KBM-7 (cell line): ENCODE results near the gene BANP.
"Not testable (repeated sequence)": the region's sequence is repeated elsewhere in the genome, so short reads cannot be mapped to it uniquely, and the experiment has no call there.

Source experiments
- DNase-seq: peaks from one replicate; pipeline ENCODE4 v3.0.0-alpha.2; 2015
- in situ Hi-C: fragments of 300-500 bp; cut with MboI; formaldehyde crosslinking; loops from 2 replicates; pipeline ENCODE4 v1.14.3; 2020; ENCODE audit warnings: low sequenced_read_pairs, low pct_unique_long_range_greater_than_20kb, mixed read lengths

The BANP gene

GRCh38 chr16:88088611-88089010, 137.4 kb downstream of the BANP start:
- DNase-seq, in situ Hi-C loops: not testable (repeated sequence)

GRCh38 chr16:88089071-88089470, 137.8 kb downstream of the BANP start:
- DNase-seq, in situ Hi-C loops: not testable (repeated sequence)

GRCh38 chr16:88089632-88090376, 138.6 kb downstream of the BANP start:
- DNase-seq, in situ Hi-C loops: not testable (repeated sequence)

- in situ Hi-C loops, DNase-seq: not testable (repeated sequence)
Measured at GRCh38 chr16:88090377-88091175, 139.3 kb downstream of the BANP start.

- DNase-seq, in situ Hi-C loops: not testable (repeated sequence)
Measured at GRCh38 chr16:88091221-88091971, 140.2 kb downstream of the BANP start.

DNA sequence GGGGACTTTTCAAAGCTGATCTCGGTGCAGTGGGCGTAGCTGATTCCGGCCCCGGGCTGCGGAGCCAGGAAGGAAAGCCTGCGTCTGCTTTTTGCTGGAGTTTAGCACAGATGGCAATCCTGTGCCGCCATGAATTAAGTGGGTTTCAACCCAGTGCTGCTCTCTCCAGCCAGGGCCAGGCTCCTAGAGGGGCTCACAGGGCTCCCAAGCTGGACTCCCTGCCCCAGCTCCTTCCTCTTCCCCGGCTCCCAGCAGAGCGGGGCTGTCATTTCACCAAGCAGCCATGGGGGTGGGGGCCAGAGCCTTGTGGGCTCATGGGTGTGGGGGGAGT, 140.7 kb downstream of the BANP start:
- in situ Hi-C loops, DNase-seq: not testable (repeated sequence)

DNA sequence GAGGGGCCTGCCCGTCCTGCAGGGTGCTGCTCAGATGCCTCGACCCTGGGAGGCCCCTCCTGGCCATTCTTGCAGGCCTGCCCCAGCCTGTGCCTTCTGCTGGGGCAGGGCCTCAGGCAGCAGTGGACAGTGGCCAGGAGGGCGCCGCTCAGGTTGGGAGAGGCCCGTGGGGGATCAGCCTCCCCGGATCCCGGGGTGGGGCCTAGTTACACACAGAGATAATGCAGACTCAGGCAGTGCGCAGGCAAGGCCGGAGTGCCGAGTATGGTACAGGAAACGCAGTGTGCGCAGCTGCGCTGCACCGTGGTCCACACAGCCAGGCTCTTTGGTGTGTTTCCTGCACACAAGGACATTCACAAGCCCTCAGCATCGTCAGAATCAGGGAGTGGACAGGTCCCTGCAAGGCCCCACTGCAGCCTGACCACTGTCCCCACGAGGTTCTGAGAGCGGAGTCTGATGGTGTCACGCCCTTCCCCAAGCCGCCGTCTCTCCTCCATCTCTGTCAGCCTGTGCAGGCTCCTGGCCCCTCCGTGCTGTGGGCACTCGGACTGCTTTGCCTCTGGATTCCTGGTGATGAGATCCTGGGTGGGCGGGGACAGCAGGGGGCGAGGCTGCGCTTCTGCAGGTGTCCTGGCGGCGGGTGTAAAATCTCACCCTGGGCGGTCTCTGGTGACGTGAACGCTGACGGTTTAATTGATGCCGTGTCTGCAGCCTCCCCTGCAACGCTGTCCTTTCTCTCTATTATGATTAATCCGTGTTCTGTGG, 141.7 kb downstream of the BANP start:
- in situ Hi-C loops, result not testable (repeated sequence)

DNA sequence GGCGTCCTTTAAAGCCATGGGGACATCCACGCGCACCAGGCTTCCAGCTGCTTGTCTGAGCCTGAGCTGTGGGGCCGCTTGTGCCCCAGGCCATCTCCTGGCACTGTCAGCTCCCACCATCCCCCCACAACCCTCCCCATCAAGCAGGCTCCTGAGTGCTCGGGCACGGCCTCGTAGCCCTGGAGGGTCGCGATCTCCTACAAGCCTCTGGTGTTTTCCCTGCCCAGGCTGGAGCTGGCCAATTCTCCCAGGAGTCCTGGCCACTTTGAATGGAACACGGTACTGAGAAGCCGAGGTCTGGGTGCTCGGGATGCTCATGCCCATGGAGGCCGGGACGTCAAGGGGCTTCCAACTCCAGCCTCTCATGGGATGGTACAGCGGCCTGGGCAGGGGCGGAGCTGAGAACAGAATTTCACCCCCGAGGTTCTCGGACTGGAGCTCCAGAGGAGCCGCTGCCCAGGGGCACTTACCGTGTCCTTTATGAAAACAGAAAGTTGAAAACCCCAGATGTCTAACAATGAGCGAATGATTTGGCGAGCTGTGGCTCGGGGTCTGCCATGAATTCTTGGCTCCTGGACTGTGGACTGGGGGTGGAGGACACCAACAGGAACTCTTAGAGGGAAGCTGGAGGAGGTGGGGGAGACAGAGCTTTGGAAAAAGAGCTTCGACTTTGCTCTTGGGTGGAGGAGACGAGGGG, 142.5 kb downstream of the BANP start:
- DNase-seq, in situ Hi-C loops: not testable (repeated sequence)

More for the DNA sequence above, 141.7 kb downstream of the BANP start:
- not testable (repeated sequence) for DNase-seq

GRCh38 chr16:88094253-88094575, 143.0 kb downstream of the BANP start:
- DNase-seq, in situ Hi-C loops: not testable (repeated sequence)

DNA sequence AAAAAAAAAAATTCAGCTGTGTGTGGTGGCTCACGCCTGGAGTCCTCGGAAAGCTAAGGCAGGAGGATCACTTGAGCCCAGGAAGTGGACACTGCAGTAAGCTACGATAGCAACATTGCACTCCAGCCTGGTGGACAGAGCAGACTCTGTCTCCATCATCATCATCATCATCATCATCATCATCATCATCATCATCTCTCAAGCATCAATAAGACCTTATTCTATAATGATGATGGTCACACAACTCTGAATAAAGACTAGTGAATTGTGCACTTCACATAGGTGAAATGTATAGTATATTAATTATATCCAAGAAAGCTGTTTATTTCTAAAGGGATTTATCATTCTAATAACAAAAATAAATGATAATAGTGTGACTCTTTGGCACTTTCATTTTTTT, 143.7 kb downstream of the BANP start:
- DNase-seq, in situ Hi-C loops: not testable (repeated sequence)

GRCh38 chr16:88096659-88097058, 145.4 kb downstream of the BANP start:
- in situ Hi-C loops, DNase-seq: not testable (repeated sequence)

GRCh38 chr16:88098731-88099562, 147.7 kb downstream of the BANP start:
- in situ Hi-C loops, DNase-seq: not testable (repeated sequence)

DNA sequence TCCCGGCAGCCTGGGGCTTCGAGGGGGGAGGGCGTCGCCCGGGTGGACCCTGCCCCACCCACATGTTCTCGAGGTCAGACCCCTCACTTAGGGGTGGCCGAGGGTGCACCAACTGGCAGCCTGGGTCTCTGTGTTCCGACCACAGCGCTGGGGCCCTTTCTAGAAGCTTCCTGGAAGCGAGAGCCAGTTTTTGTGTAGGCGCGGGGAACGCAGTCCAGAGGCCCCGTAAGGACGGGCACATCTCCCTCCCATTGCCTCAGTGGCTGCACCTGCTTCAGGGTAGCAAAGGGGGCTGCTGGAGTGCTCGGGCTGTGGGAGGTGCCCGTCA, 148.3 kb downstream of the BANP start:
- in situ Hi-C loops, result no loop called here
- DNase-seq, result no peak

GRCh38 chr16:88099956-88100355, 148.7 kb downstream of the BANP start:
- in situ Hi-C loops, DNase-seq: not testable (repeated sequence)

GRCh38 chr16:88100801-88101622, 149.8 kb downstream of the BANP start:
- in situ Hi-C loops, DNase-seq: not testable (repeated sequence)

- DNase-seq, in situ Hi-C loops: not testable (repeated sequence)
Measured at GRCh38 chr16:88101623-88102105, 150.4 kb downstream of the BANP start.

GRCh38 chr16:88102597-88102996, 151.4 kb downstream of the BANP start:
- in situ Hi-C loops, result no loop called here
- DNase-seq, result no peak
